ENCODE measurements around the gene TRPC1. TPM values are rescaled to one million over a fixed set of nuclear protein-coding genes. Genes with fewer than 3 reads are reported as not detected.

Gene TRPC1
- total and polyA plus RNA-seq, 12 donors = 2.7 to 26.3 (median 5.8) TPM

GRCh38 chr3:142724682-142725356 is 985 bp downstream of the TRPC1 start:
- peak; percentile 10 to 61 (median 41) for DNase-seq
- H3K27me3 ChIP-seq = no peaks in the 10 kb centered on the region
- H3K9me3 ChIP-seq (replicated peaks in 1 of 3) = no peaks in the 10 kb centered on the region
- TF ChIP-seq CTCF (IDR thresholded peaks at IDR 0.05) (no peak), POLR2A (IDR thresholded peaks at IDR 0.05) (peak; percentile 15 to 32)
- peak overlapping the region in 3 of 4 donors; percentile 15 to 88 (median 57) for H3K4me3 ChIP-seq
- H3K36me3 ChIP-seq (replicated peaks in 1 of 2) = no peaks in the 10 kb centered on the region
- H3K4me1 ChIP-seq (replicated peaks in 1 of 2) = peaks cover 3 to 12% of the 10 kb centered on the region in 2 donors
- peak overlapping the region in 3 of 5 donors; percentile 85 to 92 (median 90) for H3K27ac ChIP-seq
- intact Hi-C loops (cut with DNase I) = no loop called here
- WGBS, 4 donors = 5 to 17% (median 10%) methylated on average over 17 to 35 of the region's 35 CpGs

GRCh38 chr3:142725357-142725739 is 1.5 kb downstream of the TRPC1 start:
- Histone ChIP-seq H3K9me3 (replicated peaks in 1 of 3) (no peaks in the 10 kb centered on the region), H3K4me3 (peak overlapping the region in 2 of 4 donors; percentile 57 to 88), H3K4me1 (replicated peaks in 1 of 2) (peaks cover 3 to 12% of the 10 kb centered on the region in 2 donors), H3K27me3 (no peaks in the 10 kb centered on the region), H3K36me3 (replicated peaks in 1 of 2) (no peaks in the 10 kb centered on the region), H3K27ac (peak overlapping the region in 1 of 5 donors; percentile 90)
- 43 to 56% (median 52%) methylated on average over 5 of the region's 5 CpGs for WGBS, 4 donors
- intact Hi-C loops (cut with DNase I) = no loop called here
- TF ChIP-seq POLR2A (IDR thresholded peaks at IDR 0.05) (no peak), CTCF (IDR thresholded peaks at IDR 0.05) (no peak)
- no peak for DNase-seq

- WGBS, 4 donors = 54 to 81% (median 64%) methylated on average over 1 of the region's 1 CpG
- no peak overlapping the region for H3K27ac ChIP-seq
- TF ChIP-seq POLR2A (IDR thresholded peaks at IDR 0.05) = no peak
- no peak for TF ChIP-seq CTCF (IDR thresholded peaks at IDR 0.05)
- no peaks in the 10 kb centered on the region for H3K27me3 ChIP-seq
- intact Hi-C loops (cut with DNase I) = no loop called here
- H3K4me1 ChIP-seq (replicated peaks in 1 of 2) = peaks cover 3 to 12% of the 10 kb centered on the region in 2 donors
- no peaks in the 10 kb centered on the region for H3K36me3 ChIP-seq (replicated peaks in 1 of 2)
- no peak overlapping the region for H3K4me3 ChIP-seq
- no peak for DNase-seq
- no peaks in the 10 kb centered on the region for H3K9me3 ChIP-seq (replicated peaks in 1 of 3)
These were observed 2.2 kb downstream of the TRPC1 start for GRCh38 chr3:142726017-142726416.

GRCh38 chr3:142732066-142732465 is 8.2 kb downstream of the TRPC1 start:
- 89 to 98% (median 94%) methylated on average over 3 of the region's 3 CpGs for whole genome bisulfite sequencing, 4 donors
- Histone ChIP-seq H3K27ac (no peak overlapping the region), H3K9me3 (replicated peaks in 1 of 3) (no peaks in the 10 kb centered on the region), H3K36me3 (replicated peaks in 1 of 2) (no peaks in the 10 kb centered on the region), H3K27me3 (no peaks in the 10 kb centered on the region), H3K4me3 (no peak overlapping the region), H3K4me1 (replicated peaks in 1 of 2) (no peaks in the 10 kb centered on the region)
- intact Hi-C loops (cut with DNase I) = no loop called here
- no peak for TF ChIP-seq CTCF (IDR thresholded peaks at IDR 0.05)
- no peak for TF ChIP-seq POLR2A (IDR thresholded peaks at IDR 0.05)
- DNase-seq = no peak
